ENCODE measurements around the gene ANKRD28.
"Not testable (repeated sequence)": the region's sequence is repeated elsewhere in the genome, so short reads cannot be mapped to it uniquely, and the experiment has no call there.

ANKRD28 gene

GRCh38 chr3:15800780-15801179 lies 3.0 kb upstream of the ANKRD28 start:
- peak; percentile 29 to 37 for DNase-seq

- no peak for DNase-seq
These were observed 2.5 kb upstream of the ANKRD28 start for GRCh38 chr3:15800327-15800726.

- DNase-seq: no peak
These were observed 910 bp upstream of the ANKRD28 start for GRCh38 chr3:15798533-15799245.

GRCh38 chr3:15796771-15797641 lies 773 bp downstream of the ANKRD28 start:
- peak; percentile 48 to 59 for DNase-seq

GRCh38 chr3:15796331-15796730 lies 1.4 kb downstream of the ANKRD28 start:
- no peak for DNase-seq

- DNase-seq: peak; percentile 78 to 84
These were observed 2.0 kb downstream of the ANKRD28 start for GRCh38 chr3:15795651-15796308.

- peak; percentile 45 to 50 for DNase-seq
These were observed 2.7 kb downstream of the ANKRD28 start for GRCh38 chr3:15794842-15795650.

- peak; percentile 71 to 73 for DNase-seq
These were observed 3.4 kb downstream of the ANKRD28 start for GRCh38 chr3:15794303-15794771.

GRCh38 chr3:15791525-15791924 lies 6.3 kb downstream of the ANKRD28 start:
- DNase-seq: no peak

GRCh38 chr3:15787941-15788340 lies 9.8 kb downstream of the ANKRD28 start:
- DNase-seq: no peak

- no peak for DNase-seq
These were observed 10.3 kb downstream of the ANKRD28 start for GRCh38 chr3:15787526-15787925.

- DNase-seq: no peak
These were observed 14.3 kb downstream of the ANKRD28 start for GRCh38 chr3:15783361-15783969.

- no peak for DNase-seq
These were observed 15.3 kb downstream of the ANKRD28 start for GRCh38 chr3:15782429-15782828.

- no peak for DNase-seq
These were observed 16.0 kb downstream of the ANKRD28 start for GRCh38 chr3:15781637-15782402.

GRCh38 chr3:15781131-15781530 lies 16.6 kb downstream of the ANKRD28 start:
- no peak for DNase-seq

GRCh38 chr3:15779111-15779510 lies 18.7 kb downstream of the ANKRD28 start:
- DNase-seq: no peak

- DNase-seq: no peak
These were observed 19.4 kb downstream of the ANKRD28 start for GRCh38 chr3:15778332-15778858.

GRCh38 chr3:15774931-15775560 lies 22.7 kb downstream of the ANKRD28 start:
- not testable (repeated sequence) for DNase-seq

- no peak for DNase-seq
These were observed 26.3 kb downstream of the ANKRD28 start for GRCh38 chr3:15771444-15771843.

- peak in 1 of 2 experiments; percentile 2 for DNase-seq
These were observed 28.4 kb downstream of the ANKRD28 start for GRCh38 chr3:15769256-15769915.

Data from AML-193 (cell line).